WERI-Rb-1 (cell line): ENCODE results near the gene PTPRD.

Experiments used
- DNase-seq: peaks from one replicate; pipeline ENCODE4 v3.0.0-alpha.2; 2020
- H3K27ac ChIP-seq: fragments of 250-450 bp; sonication (Bioruptor Pico); 2 replicates; pipeline ENCODE4 v1.5.1; 2020; ENCODE audit warnings: mild to moderate bottlenecking, moderate library complexity
- H3K27me3 ChIP-seq: fragments of 250-450 bp; sonication (Bioruptor Pico); 2 replicates; pipeline ENCODE4 v1.5.1; 2021; ENCODE audit warnings: mild to moderate bottlenecking, low read depth, moderate library complexity; ENCODE audit not compliant: insufficient read depth, severe bottlenecking
- H3K36me3 ChIP-seq: fragments of 250-450 bp; sonication (Bioruptor Pico); 2 replicates; pipeline ENCODE4 v1.5.1; 2020; ENCODE audit warnings: mild to moderate bottlenecking, moderate library complexity
- H3K4me3 ChIP-seq: 2 replicates; pipeline ENCODE4 v1.5.1; 2011; ENCODE audit warnings: low read depth, mild to moderate bottlenecking, control low read depth, low read length
- H3K9me3 ChIP-seq: fragments of 250-450 bp; sonication (Bioruptor Pico); 2 replicates; pipeline ENCODE4 v1.5.1; 2021; ENCODE audit warnings: mild to moderate bottlenecking, moderate library complexity; ENCODE audit not compliant: severe bottlenecking
- TF ChIP-seq, protein P1 (sequence below): IDR thresholded peaks from 2 replicates; pipeline ENCODE4 v1.5.1; 2011; ENCODE audit warnings: low read depth, mild to moderate bottlenecking, control low read depth, inconsistent platforms, low read length

PTPRD gene

DNA sequence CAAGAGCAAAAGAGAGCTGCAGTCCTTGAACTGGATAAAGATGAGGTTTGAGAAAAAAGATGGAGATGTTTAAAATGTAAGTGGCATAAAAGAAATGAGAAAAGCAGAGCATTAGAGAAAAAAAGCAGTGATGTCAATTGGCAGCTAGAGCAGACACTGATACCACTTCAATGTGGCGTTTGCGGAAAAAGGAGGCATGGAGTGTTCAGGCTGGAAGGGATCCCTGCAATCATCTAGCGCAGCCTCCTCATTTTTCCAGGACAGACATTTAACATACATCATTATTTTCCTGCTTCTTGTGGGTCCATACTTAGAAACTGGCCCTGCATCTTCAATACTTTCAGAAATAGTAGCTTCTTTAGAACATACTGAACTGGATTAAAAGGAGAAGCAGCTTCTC, 563.8 kb downstream of the PTPRD start:
- Histone ChIP-seq H3K27ac (no peak overlapping the region), H3K9me3 (no peaks in the 10 kb centered on the region), H3K36me3 (no peaks in the 10 kb centered on the region), H3K27me3 (no peaks in the 10 kb centered on the region), H3K4me3 (no peak overlapping the region)
- no peak for DNase-seq
- TF ChIP-seq, protein P1, sequence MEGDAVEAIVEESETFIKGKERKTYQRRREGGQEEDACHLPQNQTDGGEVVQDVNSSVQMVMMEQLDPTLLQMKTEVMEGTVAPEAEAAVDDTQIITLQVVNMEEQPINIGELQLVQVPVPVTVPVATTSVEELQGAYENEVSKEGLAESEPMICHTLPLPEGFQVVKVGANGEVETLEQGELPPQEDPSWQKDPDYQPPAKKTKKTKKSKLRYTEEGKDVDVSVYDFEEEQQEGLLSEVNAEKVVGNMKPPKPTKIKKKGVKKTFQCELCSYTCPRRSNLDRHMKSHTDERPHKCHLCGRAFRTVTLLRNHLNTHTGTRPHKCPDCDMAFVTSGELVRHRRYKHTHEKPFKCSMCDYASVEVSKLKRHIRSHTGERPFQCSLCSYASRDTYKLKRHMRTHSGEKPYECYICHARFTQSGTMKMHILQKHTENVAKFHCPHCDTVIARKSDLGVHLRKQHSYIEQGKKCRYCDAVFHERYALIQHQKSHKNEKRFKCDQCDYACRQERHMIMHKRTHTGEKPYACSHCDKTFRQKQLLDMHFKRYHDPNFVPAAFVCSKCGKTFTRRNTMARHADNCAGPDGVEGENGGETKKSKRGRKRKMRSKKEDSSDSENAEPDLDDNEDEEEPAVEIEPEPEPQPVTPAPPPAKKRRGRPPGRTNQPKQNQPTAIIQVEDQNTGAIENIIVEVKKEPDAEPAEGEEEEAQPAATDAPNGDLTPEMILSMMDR = no peak

DNA sequence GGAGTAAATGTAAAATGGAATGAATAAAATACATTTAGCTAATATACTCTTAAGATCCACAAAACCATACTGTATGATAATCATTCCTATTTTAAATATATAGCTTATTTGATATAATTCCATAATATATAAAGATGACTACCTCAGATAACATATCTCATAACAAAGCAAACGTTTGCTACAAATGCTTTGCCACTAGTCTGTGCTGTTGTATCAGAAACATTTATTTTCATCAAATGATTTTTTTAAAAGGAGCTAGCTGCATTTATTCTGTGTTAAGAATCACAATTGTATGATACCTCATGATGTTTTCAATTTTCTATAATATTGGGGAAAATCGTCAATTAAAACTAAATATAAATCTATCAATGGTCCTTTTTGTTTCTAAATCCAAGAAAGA, 567.2 kb downstream of the PTPRD start:
- no peak for DNase-seq
- Histone ChIP-seq H3K4me3 (no peak overlapping the region), H3K9me3 (no peaks in the 10 kb centered on the region), H3K27me3 (no peaks in the 10 kb centered on the region), H3K36me3 (no peaks in the 10 kb centered on the region), H3K27ac (no peak overlapping the region)
- TF ChIP-seq, protein P1 = 0 out of 2 replicates have a peak, but pooled peaks have one; percentile 18

DNA sequence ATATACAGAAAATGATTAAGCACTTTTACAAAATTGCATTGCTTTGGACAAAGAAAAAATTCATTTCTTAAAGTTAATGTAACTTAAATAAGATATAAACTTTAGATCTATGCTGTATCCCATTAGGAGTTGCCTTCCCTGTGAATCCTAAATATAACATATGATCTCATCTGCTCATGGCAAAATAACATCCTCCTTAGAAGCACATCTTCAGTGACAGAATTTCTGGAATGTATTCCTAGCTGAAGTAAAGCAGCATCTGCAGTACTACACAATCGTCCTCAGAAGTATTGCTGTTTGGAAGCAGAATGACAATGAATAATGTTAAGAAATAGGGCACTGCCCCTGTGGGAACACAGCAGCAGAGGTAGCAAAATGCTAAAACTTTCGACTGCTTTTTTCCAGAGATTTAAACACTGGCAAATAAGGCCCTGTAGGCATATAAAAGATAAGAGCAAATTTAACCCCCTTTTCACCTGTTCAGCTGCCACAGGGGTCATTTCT, 571.0 kb downstream of the PTPRD start:
- Histone ChIP-seq H3K4me3 (no peak overlapping the region), H3K27me3 (no peaks in the 10 kb centered on the region), H3K27ac (no peak overlapping the region), H3K9me3 (no peaks in the 10 kb centered on the region), H3K36me3 (no peaks in the 10 kb centered on the region)
- no peak for DNase-seq
- TF ChIP-seq, protein P1 = no peak

DNA sequence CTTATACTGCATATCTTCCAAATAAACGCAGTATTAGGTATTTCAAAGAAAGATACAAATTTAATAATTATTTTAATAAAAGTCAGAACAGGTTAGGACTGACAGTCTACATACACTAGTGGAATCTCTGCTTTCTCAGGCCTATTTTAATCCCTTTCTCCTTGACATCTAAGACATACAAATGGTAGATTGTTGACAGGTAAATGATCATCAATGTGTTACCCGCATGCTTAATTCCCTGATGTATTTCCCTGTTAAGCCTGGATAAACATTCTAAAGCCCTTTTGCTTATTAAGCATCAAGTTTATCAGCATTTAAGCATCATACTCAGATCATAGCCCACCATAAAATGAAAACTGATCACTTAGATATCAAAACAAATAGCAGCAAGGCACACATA, 576.7 kb downstream of the PTPRD start:
- Histone ChIP-seq H3K27me3 (no peaks in the 10 kb centered on the region), H3K4me3 (no peak overlapping the region), H3K36me3 (no peaks in the 10 kb centered on the region), H3K9me3 (no peaks in the 10 kb centered on the region), H3K27ac (no peak overlapping the region)
- TF ChIP-seq, protein P1 = no peak
- no peak for DNase-seq

DNA sequence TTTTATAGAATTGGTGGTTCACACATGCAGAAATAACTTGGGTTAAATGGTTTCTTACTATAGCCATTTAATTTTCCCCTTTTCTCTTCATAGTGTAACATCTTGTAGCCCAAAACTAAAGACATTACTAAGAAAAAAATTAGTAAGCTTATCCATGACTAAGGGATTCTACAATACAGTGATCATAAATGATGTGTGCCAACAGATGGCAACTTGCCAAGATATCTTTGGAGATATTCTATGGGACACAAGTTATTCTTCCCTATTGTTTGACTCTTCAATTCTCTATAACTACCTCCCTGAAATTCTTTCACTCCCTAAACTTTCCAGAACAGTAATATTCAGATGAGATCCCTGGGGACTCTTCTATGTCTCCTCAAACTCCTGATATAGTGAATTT, 580.6 kb downstream of the PTPRD start:
- TF ChIP-seq, protein P1 = no peak
- H3K36me3 ChIP-seq = no peaks in the 10 kb centered on the region
- no peaks in the 10 kb centered on the region for H3K9me3 ChIP-seq
- no peak for DNase-seq
- no peak overlapping the region for H3K4me3 ChIP-seq
- no peak overlapping the region for H3K27ac ChIP-seq
- no peaks in the 10 kb centered on the region for H3K27me3 ChIP-seq

DNA sequence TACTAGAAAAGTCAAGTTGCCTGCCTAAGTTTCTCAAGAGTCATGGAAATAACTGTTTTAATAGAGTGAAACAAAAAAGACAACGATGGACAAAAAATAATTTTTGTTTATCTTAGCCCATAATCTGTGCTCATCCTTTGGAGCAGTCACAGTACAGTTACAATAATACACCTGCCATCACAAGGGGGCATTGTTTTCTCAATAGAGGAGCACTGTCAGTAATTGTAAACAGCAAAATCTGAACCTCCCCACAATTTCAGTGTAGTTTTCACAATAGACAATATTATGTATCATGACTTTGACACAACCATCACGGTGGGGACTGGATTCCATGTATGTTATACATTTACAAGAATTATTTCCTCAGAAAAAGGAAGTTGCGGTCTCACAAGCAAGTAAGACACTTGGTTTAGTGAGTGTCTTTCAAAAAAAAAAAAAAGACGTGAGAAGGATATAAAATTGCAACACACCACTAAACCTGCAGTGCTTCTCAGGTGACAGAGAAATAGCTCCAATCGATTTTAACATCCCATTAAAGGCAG, 586.3 kb downstream of the PTPRD start:
- no peak overlapping the region for H3K27ac ChIP-seq
- DNase-seq = no peak
- H3K27me3 ChIP-seq = no peaks in the 10 kb centered on the region
- H3K4me3 ChIP-seq = no peak overlapping the region
- no peaks in the 10 kb centered on the region for H3K36me3 ChIP-seq
- TF ChIP-seq, protein P1 = no peak
- no peaks in the 10 kb centered on the region for H3K9me3 ChIP-seq
